ENCODE data around the gene CHCHD2.
"Not testable (repeated sequence)": the region's sequence is repeated elsewhere in the genome, so short reads cannot be mapped to it uniquely, and the experiment has no call there.

Gene CHCHD2

GRCh38 chr7:56105508-56105907 is 768 bp downstream of the CHCHD2 start:
- Histone ChIP-seq H3K79me2 (ENCODE audit: insufficient read depth, low read length) (peaks cover 43% of the 10 kb centered on the region), H3K9ac (ENCODE audit: low read depth, low read length) (peak overlapping the region; percentile 84), H3K9me3 (ENCODE audit: insufficient read depth, low read length, severe bottlenecking) (peaks cover 4% of the 10 kb centered on the region), H2AFZ (ENCODE audit: low read depth, low read length) (peak overlapping the region; percentile 82; the same call in 1 of the 2 replicates), H3K4me3 (ENCODE audit: low read depth in 1 of 2, low read length in 2 of 2) (peak overlapping the region; percentile 84 to 98), H3K4me1 (ENCODE audit: insufficient read depth, low read length) (peaks cover 29% of the 10 kb centered on the region), H3K27ac (ENCODE audit: low read length) (peak overlapping the region; percentile 87), H3K36me3 (ENCODE audit: insufficient read depth, low read length) (peaks cover 48% of the 10 kb centered on the region), H3K27me3 (ENCODE audit: insufficient read depth, low read length, poor library complexity) (no peaks in the 10 kb centered on the region), H4K20me1 (ENCODE audit: insufficient read depth, low read length) (peaks cover 32% of the 10 kb centered on the region), H3K4me2 (ENCODE audit: insufficient read depth, low read length) (peak overlapping the region; percentile 81)
- TF ChIP-seq EZH2 (IDR thresholded peaks at IDR 0.05; ENCODE audit: borderline replicate concordance, low read depth, low read length, severe bottlenecking) (no peak), CTCF (IDR thresholded peaks at IDR 0.05; ENCODE audit: borderline replicate concordance, extremely low read depth, low read length, poor library complexity, severe bottlenecking) (peak; percentile 6)
- ATAC-seq (ENCODE audit: insufficient read depth, low read depth), result no peak
- peak; percentile 30 for DNase-seq

GRCh38 chr7:56104138-56104537 is 2.1 kb downstream of the CHCHD2 start:
- peaks cover 62% of the 10 kb centered on the region for H3K36me3 ChIP-seq (ENCODE audit: insufficient read depth, low read length)
- H3K27me3 ChIP-seq (ENCODE audit: insufficient read depth, low read length, poor library complexity); H3K27ac ChIP-seq (ENCODE audit: low read length); H3K9ac ChIP-seq (ENCODE audit: low read depth, low read length); DNase-seq; ATAC-seq (ENCODE audit: insufficient read depth, low read depth); H3K9me3 ChIP-seq (ENCODE audit: insufficient read depth, low read length, severe bottlenecking); H2AFZ ChIP-seq (ENCODE audit: low read depth, low read length): not testable (repeated sequence)
- H4K20me1 ChIP-seq (ENCODE audit: insufficient read depth, low read length), result peaks cover 32% of the 10 kb centered on the region
- peaks cover 29% of the 10 kb centered on the region for H3K4me1 ChIP-seq (ENCODE audit: insufficient read depth, low read length)
- H3K79me2 ChIP-seq (ENCODE audit: insufficient read depth, low read length), result peaks cover 43% of the 10 kb centered on the region
- peak overlapping the region; percentile 81 for H3K4me2 ChIP-seq (ENCODE audit: insufficient read depth, low read length)
- H3K4me3 ChIP-seq (ENCODE audit: low read depth in 1 of 2, low read length in 2 of 2), result peak overlapping the region in 1 of 2 experiments; percentile 30; a peak in 1 of 4 replicates

GRCh38 chr7:56099653-56100052 is 6.6 kb downstream of the CHCHD2 start:
- Histone ChIP-seq H3K4me1 (ENCODE audit: insufficient read depth, low read length) (peaks cover 18% of the 10 kb centered on the region), H3K27ac (ENCODE audit: low read length) (no peak overlapping the region), H3K79me2 (ENCODE audit: insufficient read depth, low read length) (peaks cover 20% of the 10 kb centered on the region), H3K27me3 (ENCODE audit: insufficient read depth, low read length, poor library complexity) (no peaks in the 10 kb centered on the region), H3K9me3 (ENCODE audit: insufficient read depth, low read length, severe bottlenecking) (no peaks in the 10 kb centered on the region), H2AFZ (ENCODE audit: low read depth, low read length) (no peak overlapping the region), H3K36me3 (ENCODE audit: insufficient read depth, low read length) (peaks cover 58% of the 10 kb centered on the region), H3K4me2 (ENCODE audit: insufficient read depth, low read length) (no peak overlapping the region), H4K20me1 (ENCODE audit: insufficient read depth, low read length) (peaks cover 18% of the 10 kb centered on the region), H3K9ac (ENCODE audit: low read depth, low read length) (no peak overlapping the region), H3K4me3 (ENCODE audit: low read depth in 1 of 2, low read length in 2 of 2) (no peak overlapping the region)
- ATAC-seq (ENCODE audit: insufficient read depth, low read depth) (peak; percentile 41; the same call in 1 of the 3 replicates), DNase-seq (no peak)
- no peak for TF ChIP-seq CTCF (IDR thresholded peaks at IDR 0.05; ENCODE audit: borderline replicate concordance, extremely low read depth, low read length, poor library complexity, severe bottlenecking)
- TF ChIP-seq EZH2 (IDR thresholded peaks at IDR 0.05; ENCODE audit: borderline replicate concordance, low read depth, low read length, severe bottlenecking), result no peak

GRCh38 chr7:56098187-56099008 is 7.9 kb downstream of the CHCHD2 start:
- not testable (repeated sequence) for H3K9me3 ChIP-seq (ENCODE audit: insufficient read depth, low read length, severe bottlenecking); H3K79me2 ChIP-seq (ENCODE audit: insufficient read depth, low read length); H3K4me2 ChIP-seq (ENCODE audit: insufficient read depth, low read length); DNase-seq; ATAC-seq (ENCODE audit: insufficient read depth, low read depth); H3K27me3 ChIP-seq (ENCODE audit: insufficient read depth, low read length, poor library complexity); H4K20me1 ChIP-seq (ENCODE audit: insufficient read depth, low read length); H3K4me3 ChIP-seq (ENCODE audit: low read depth in 1 of 2, low read length in 2 of 2); H3K9ac ChIP-seq (ENCODE audit: low read depth, low read length); H3K27ac ChIP-seq (ENCODE audit: low read length); H3K4me1 ChIP-seq (ENCODE audit: insufficient read depth, low read length); H2AFZ ChIP-seq (ENCODE audit: low read depth, low read length)
- peaks cover 46% of the 10 kb centered on the region for H3K36me3 ChIP-seq (ENCODE audit: insufficient read depth, low read length)

Data from DND-41 (cell line).